HG03066 (cell line): ENCODE data around the gene ATXN3.
A peak's percentile ranks its signal among the peaks of the same experiment; 100 is the strongest.
"Not testable (repeated sequence)": the region's sequence is repeated elsewhere in the genome, so short reads cannot be mapped to it uniquely, and the experiment has no call there.

Experiments
- ATAC-seq: cut with Tn5 transposase; IDR thresholded peaks from one replicate; pipeline ENCODE4 v1.9.1; 2021; ENCODE audit warnings: low read depth; ENCODE audit not compliant: unreplicated experiment

The ATXN3 gene

GRCh38 chr14:92088494-92088893 is 17.9 kb downstream of the ATXN3 start:
- ATAC-seq = no peak

GRCh38 chr14:92074555-92074954 is 31.8 kb downstream of the ATXN3 start:
- no peak for ATAC-seq

- ATAC-seq = no peak
Observed at GRCh38 chr14:92058006-92058917, 48.1 kb downstream of the ATXN3 start.

GRCh38 chr14:92049781-92050180 is 56.6 kb downstream of the ATXN3 start:
- ATAC-seq = no peak

- not testable (repeated sequence) for ATAC-seq
Observed at GRCh38 chr14:92049221-92049620, 57.2 kb downstream of the ATXN3 start.

GRCh38 chr14:92045904-92046303 is 60.5 kb downstream of the ATXN3 start:
- not testable (repeated sequence) for ATAC-seq

GRCh38 chr14:92041766-92042165 is 64.6 kb downstream of the ATXN3 start:
- not testable (repeated sequence) for ATAC-seq

GRCh38 chr14:92041203-92041602 is 65.2 kb downstream of the ATXN3 start:
- ATAC-seq = no peak

- ATAC-seq = no peak
Observed at GRCh38 chr14:92040431-92041051, 65.8 kb downstream of the ATXN3 start.

- ATAC-seq = peak; percentile 95
Observed at GRCh38 chr14:92039719-92040430, 66.5 kb downstream of the ATXN3 start, which contains the start of gene TRIP11. Gene TRIP11, minus strand, starts transcription at chr14:92040059. Its CDS starts 374 bp downstream, at chr14:92039685.

- ATAC-seq = peak; percentile 12
Observed at GRCh38 chr14:92039063-92039718, 67.2 kb downstream of the ATXN3 start.

- ATAC-seq = no peak
Observed at GRCh38 chr14:92037989-92038388, 68.4 kb downstream of the ATXN3 start.

- no peak for ATAC-seq
Observed at GRCh38 chr14:92035890-92036289, 70.5 kb downstream of the ATXN3 start.

GRCh38 chr14:92033906-92034687 is 72.3 kb downstream of the ATXN3 start:
- no peak for ATAC-seq

- ATAC-seq = no peak
Observed at GRCh38 chr14:92033433-92033832, 72.9 kb downstream of the ATXN3 start.

GRCh38 chr14:92026548-92027190 is 79.7 kb downstream of the ATXN3 start:
- ATAC-seq = no peak

GRCh38 chr14:92022036-92022435 is 84.3 kb downstream of the ATXN3 start:
- ATAC-seq = no peak

- ATAC-seq = no peak
Observed at GRCh38 chr14:92021523-92021922, 84.9 kb downstream of the ATXN3 start.

GRCh38 chr14:92014040-92014439 is 92.3 kb downstream of the ATXN3 start:
- ATAC-seq = no peak
